Endothelial cell of umbilical vein (primary cell): ENCODE data around the gene DENND1B. TPM values are rescaled to one million over a fixed set of nuclear protein-coding genes. Genes with fewer than 3 reads are reported as not detected.

Source experiments
- BruUV-seq: library from RNA; stranded (reverse); fragments of 400-500 nt; replicated peaks from 2 replicates; lab custom pipeline; 2021; lab: Mats Ljungman, UMichigan
- CTCF ChIA-PET: fragments of 300-600, 350-600 bp; sonication (Branson Sonifier 250); formaldehyde crosslinking; loops from one replicate; lab custom pipeline; 2021; ENCODE audit warnings: antibody characterized with exemption, inconsistent platforms; lab: Charles Lee
- POLR2A ChIA-PET: fragments of 300-600, 350-600 bp; sonication (Branson Sonifier 250); formaldehyde crosslinking; loops from one replicate; lab custom pipeline; 2021; ENCODE audit warnings: antibody characterized with exemption, inconsistent platforms; lab: Charles Lee
- DNase-seq: peaks from one replicate; pipeline ENCODE4 v3.0.0-alpha.2; 2011; ENCODE audit warnings: low read depth, low spot score
- FAIRE-seq: peaks from 2 replicates; lab custom pipeline; 2011; peaks lifted over from hg19 to GRCh38; lab: Jason Lieb, UNC
- H2AFZ ChIP-seq: 2 replicates; pipeline ENCODE4 v1.6.0; 2012; ENCODE audit warnings: low read depth, low read length, control low read depth, inconsistent platforms
- H3K27ac ChIP-seq: 2 replicates; pipeline ENCODE4 v1.5.1; 2011; ENCODE audit warnings: low read depth, mild to moderate bottlenecking, control low read depth, low read length, moderate library complexity; ENCODE audit not compliant: insufficient read depth
- H3K27me3 ChIP-seq, 2 experiments: 2 replicates each; pipeline versions ENCODE4 v1.6.0 to v1.6.1; 2011; ENCODE audit warnings: low read length in 2 of 2, mixed read lengths in 1 of 2; ENCODE audit not compliant: control insufficient read depth in 2 of 2, insufficient read depth in 2 of 2
- H3K36me3 ChIP-seq, 2 experiments: 2 replicates in 1 of 2; 3 replicates in 1 of 2; pipeline ENCODE4 v1.5.1; 2011; ENCODE audit warnings: low read length in 2 of 2, mild to moderate bottlenecking in 1 of 2, moderate library complexity in 1 of 2; ENCODE audit not compliant: control insufficient read depth in 2 of 2, insufficient read depth in 2 of 2; ENCODE audit errors: extremely low read depth in 1 of 2
- H3K4me1 ChIP-seq: 3 replicates; pipeline ENCODE4 v1.5.1; 2011; ENCODE audit warnings: mild to moderate bottlenecking, low read length; ENCODE audit not compliant: control insufficient read depth, insufficient read depth; ENCODE audit errors: extremely low read depth
- H3K4me2 ChIP-seq: 2 replicates; pipeline ENCODE4 v1.6.1; 2011; ENCODE audit warnings: low read length, control low read depth, mixed read lengths; ENCODE audit not compliant: insufficient read depth
- H3K4me3 ChIP-seq, 3 experiments: fragments of 200-600 bp in 1 of 3; sonication (generic), shearing (Covaris generic) in 1 of 3; replicated peaks in 1 of 3; 2 replicates each; pipeline ENCODE4 v1.5.1; 2011 to 2016; ENCODE audit warnings: control low read depth in 3 of 3, low read length in 3 of 3, mild to moderate bottlenecking in 2 of 3, inconsistent platforms in 1 of 3, low read depth in 1 of 3, moderate library complexity in 1 of 3; ENCODE audit not compliant: insufficient read depth in 1 of 3
- H3K79me2 ChIP-seq: 2 replicates; pipeline ENCODE4 v1.6.0; 2012; ENCODE audit warnings: low read length, inconsistent platforms; ENCODE audit not compliant: control insufficient read depth, insufficient read depth
- H3K9ac ChIP-seq: replicated peaks from 2 replicates; pipeline ENCODE3; 2011; ENCODE audit warnings: low read length, control low read depth; ENCODE audit not compliant: insufficient read depth; ENCODE audit errors: extremely low read depth
- H3K9me1 ChIP-seq: replicated peaks from 3 replicates; pipeline ENCODE4 v1.6.0; 2011; ENCODE audit warnings: mild to moderate bottlenecking, low read length; ENCODE audit not compliant: control insufficient read depth, insufficient read depth; ENCODE audit errors: extremely low read depth
- H3K9me3 ChIP-seq: replicated peaks from 2 replicates; pipeline ENCODE4 v1.5.1; 2012; ENCODE audit warnings: low read length, inconsistent platforms; ENCODE audit not compliant: control insufficient read depth, insufficient read depth
- H4K20me1 ChIP-seq: replicated peaks from 2 replicates; pipeline ENCODE3; 2011; ENCODE audit warnings: mild to moderate bottlenecking, low read length; ENCODE audit not compliant: control insufficient read depth, insufficient read depth; ENCODE audit errors: extremely low read depth
- CTCF ChIP-seq, 2 donors: IDR thresholded peaks; 1 replicate in 1 of 2; 2 replicates in 1 of 2; pipeline ENCODE4 v1.5.1; 2011; ENCODE audit warnings: low read length in 2 of 2, mild to moderate bottlenecking in 2 of 2, moderate library complexity in 2 of 2, control low read depth in 1 of 2, inconsistent platforms in 1 of 2, low read depth in 1 of 2; ENCODE audit not compliant: insufficient read depth in 1 of 2; ENCODE audit errors: extremely low read depth in 1 of 2
- EZH2 ChIP-seq: IDR thresholded peaks from 2 replicates; pipeline ENCODE4 v1.6.1; 2012; ENCODE audit warnings: borderline replicate concordance, low read depth, mild to moderate bottlenecking, moderate library complexity, low read length, inconsistent platforms; ENCODE audit not compliant: severe bottlenecking
- FOS ChIP-seq: IDR thresholded peaks from 2 replicates; pipeline ENCODE4 v1.6.1; 2011; ENCODE audit warnings: mild to moderate bottlenecking, low read length, moderate library complexity, borderline replicate concordance; ENCODE audit not compliant: insufficient read depth
- GATA2 ChIP-seq: IDR thresholded peaks from 2 replicates; pipeline ENCODE4 v1.7.0; 2011; ENCODE audit warnings: low read depth, mild to moderate bottlenecking, moderate library complexity, mixed read lengths, low read length; ENCODE audit not compliant: insufficient read length, insufficient read depth
- JUN ChIP-seq: IDR thresholded peaks from 2 replicates; pipeline ENCODE4 v1.6.1; 2011; ENCODE audit warnings: borderline replicate concordance, low read depth; ENCODE audit not compliant: insufficient read length, insufficient read depth
- MAX ChIP-seq: IDR thresholded peaks from 2 replicates; pipeline ENCODE4 v1.6.1; 2011; ENCODE audit not compliant: insufficient read depth, insufficient read length
- MYC ChIP-seq: IDR thresholded peaks from one replicate; pipeline ENCODE4 v1.6.1; 2011; ENCODE audit warnings: mild to moderate bottlenecking, low read depth, low read length
- POLR2A ChIP-seq: IDR thresholded peaks from 2 replicates; pipeline ENCODE4 v1.6.1; 2012; ENCODE audit warnings: low read depth, mild to moderate bottlenecking, control low read depth, low read length
- POLR2AphosphoS5 ChIP-seq: IDR thresholded peaks from 2 replicates; pipeline ENCODE4 v1.6.1; 2012; ENCODE audit warnings: low read depth, mild to moderate bottlenecking, control low read depth, low read length, moderate library complexity; ENCODE audit not compliant: insufficient read depth
- dilution Hi-C: fragments of 300-500 bp; cut with MboI; formaldehyde crosslinking; loops from one replicate; pipeline ENCODE4 v1.15.0; 2019; ENCODE audit warnings: low sequenced_read_pairs; ENCODE audit not compliant: extremely low pct_ligation_motif_present
- intact Hi-C: fragments of 100-400 bp; cut with micrococcal nuclease; formaldehyde crosslinking; loops from one replicate; pipeline ENCODE4 v1.10.0; 2022
- polyA plus RNA-seq, 4 experiments: library from polyadenylated mRNA; depleted of rRNA in 3 of 4; stranded (reverse) in 3 of 4; unstranded in 1 of 4; fragments of >200 nt; gene quantifications; 2 replicates each; pipeline versions ENCODE4 v1.2.1 to v1.2.3, GENCODE V29; 2011 to 2012; ENCODE audit warnings: missing spikeins in 1 of 4
- total RNA-seq: library from RNA; stranded (reverse); gene quantifications from 2 replicates; pipeline ENCODE4 v1.2.3, GENCODE V29; 2021

Gene DENND1B
- total and polyA plus RNA-seq, 2 donors (not counting 3 experiments of a cell fraction or from before 2014, with no cell fraction given), result 0.97 to 3.3 TPM

- DNase-seq (no peak), FAIRE-seq (no peak)
- Histone ChIP-seq H3K4me1 (no peaks in the 10 kb centered on the region), H4K20me1 (no peaks in the 10 kb centered on the region), H3K4me2 (no peak overlapping the region), H3K79me2 (no peaks in the 10 kb centered on the region), H3K9me3 (no peaks in the 10 kb centered on the region), H3K9me1 (no peaks in the 10 kb centered on the region), H2AFZ (no peak overlapping the region), H3K4me3 (no peak overlapping the region), H3K36me3 (no peaks in the 10 kb centered on the region), H3K27ac (no peak overlapping the region), H3K27me3 (no peaks in the 10 kb centered on the region), H3K9ac (no peak overlapping the region)
- BruUV-seq, result no TSS peak
- intact Hi-C loops, result no loop called here
- dilution Hi-C loops, result no loop called here
- ChIA-PET POLR2A (no interaction called here), CTCF (interaction anchor here (0.7 to 1.1 kb wide), 2 partner anchors 10 to 53 kb away, joined by 3 read pairs; no protein-coding TSS in a partner anchor)
- TF ChIP-seq FOS (no peak), MAX (no peak), EZH2 (no peak), JUN (no peak), MYC (no peak), POLR2AphosphoS5 (no peak), CTCF (IDR thresholded peaks at IDR 0.05; ENCODE audit: extremely low read depth in 1 of 2, insufficient read depth in 1 of 2, low read depth in 1 of 2, low read length in 2 of 2) (no peak), POLR2A (no peak), GATA2 (no peak)
Observed at GRCh38 chr1:197788741-197789739, 13.8 kb upstream of the DENND1B start.
